ENCODE measurements around the gene MMP17.

Gene MMP17

GRCh38 chr12:131831635-131832041 lies 3.4 kb downstream of the MMP17 start:
- TF ChIP-seq POLR2AphosphoS5 (IDR thresholded peaks at IDR 0.05; ENCODE audit: low read depth, low read length) (no peak), TAF1 (IDR thresholded peaks at IDR 0.05; ENCODE audit: borderline replicate concordance, insufficient read depth, low read length) (no peak), SIN3A (IDR thresholded peaks at IDR 0.05; ENCODE audit: borderline replicate concordance, insufficient read depth, low read length) (no peak), FOXP2 (optimal IDR thresholded peaks at IDR 0.05; ENCODE audit: borderline replicate concordance, extremely low read depth, extremely low read length, insufficient read depth) (no peak)
- TF ChIP-seq, protein P1, sequence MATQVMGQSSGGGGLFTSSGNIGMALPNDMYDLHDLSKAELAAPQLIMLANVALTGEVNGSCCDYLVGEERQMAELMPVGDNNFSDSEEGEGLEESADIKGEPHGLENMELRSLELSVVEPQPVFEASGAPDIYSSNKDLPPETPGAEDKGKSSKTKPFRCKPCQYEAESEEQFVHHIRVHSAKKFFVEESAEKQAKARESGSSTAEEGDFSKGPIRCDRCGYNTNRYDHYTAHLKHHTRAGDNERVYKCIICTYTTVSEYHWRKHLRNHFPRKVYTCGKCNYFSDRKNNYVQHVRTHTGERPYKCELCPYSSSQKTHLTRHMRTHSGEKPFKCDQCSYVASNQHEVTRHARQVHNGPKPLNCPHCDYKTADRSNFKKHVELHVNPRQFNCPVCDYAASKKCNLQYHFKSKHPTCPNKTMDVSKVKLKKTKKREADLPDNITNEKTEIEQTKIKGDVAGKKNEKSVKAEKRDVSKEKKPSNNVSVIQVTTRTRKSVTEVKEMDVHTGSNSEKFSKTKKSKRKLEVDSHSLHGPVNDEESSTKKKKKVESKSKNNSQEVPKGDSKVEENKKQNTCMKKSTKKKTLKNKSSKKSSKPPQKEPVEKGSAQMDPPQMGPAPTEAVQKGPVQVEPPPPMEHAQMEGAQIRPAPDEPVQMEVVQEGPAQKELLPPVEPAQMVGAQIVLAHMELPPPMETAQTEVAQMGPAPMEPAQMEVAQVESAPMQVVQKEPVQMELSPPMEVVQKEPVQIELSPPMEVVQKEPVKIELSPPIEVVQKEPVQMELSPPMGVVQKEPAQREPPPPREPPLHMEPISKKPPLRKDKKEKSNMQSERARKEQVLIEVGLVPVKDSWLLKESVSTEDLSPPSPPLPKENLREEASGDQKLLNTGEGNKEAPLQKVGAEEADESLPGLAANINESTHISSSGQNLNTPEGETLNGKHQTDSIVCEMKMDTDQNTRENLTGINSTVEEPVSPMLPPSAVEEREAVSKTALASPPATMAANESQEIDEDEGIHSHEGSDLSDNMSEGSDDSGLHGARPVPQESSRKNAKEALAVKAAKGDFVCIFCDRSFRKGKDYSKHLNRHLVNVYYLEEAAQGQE (IDR thresholded peaks at IDR 0.05; ENCODE audit: insufficient read depth in 1 of 2, low read depth in 2 of 2, low read length in 2 of 2) = no peak

GRCh38 chr12:131832321-131833231 lies 4.4 kb downstream of the MMP17 start:
- TF ChIP-seq FOXP2 (optimal IDR thresholded peaks at IDR 0.05; ENCODE audit: borderline replicate concordance, extremely low read depth, extremely low read length, insufficient read depth) (no peak), TAF1 (IDR thresholded peaks at IDR 0.05; ENCODE audit: borderline replicate concordance, insufficient read depth, low read length) (no peak)
- TF ChIP-seq, protein P1 (IDR thresholded peaks at IDR 0.05; ENCODE audit: insufficient read depth in 1 of 2, low read depth in 2 of 2, low read length in 2 of 2) = no peak

GRCh38 chr12:131833288-131833895 lies 5.2 kb downstream of the MMP17 start:
- TF ChIP-seq POLR2AphosphoS5 (IDR thresholded peaks at IDR 0.05; ENCODE audit: low read depth, low read length) (no peak), SIN3A (IDR thresholded peaks at IDR 0.05; ENCODE audit: borderline replicate concordance, insufficient read depth, low read length) (no peak), TAF1 (IDR thresholded peaks at IDR 0.05; ENCODE audit: borderline replicate concordance, insufficient read depth, low read length) (no peak), FOXP2 (optimal IDR thresholded peaks at IDR 0.05; ENCODE audit: borderline replicate concordance, extremely low read depth, extremely low read length, insufficient read depth) (no peak)
- TF ChIP-seq, protein P1 (IDR thresholded peaks at IDR 0.05; ENCODE audit: insufficient read depth in 1 of 2, low read depth in 2 of 2, low read length in 2 of 2) = no peak

- no peak for TF ChIP-seq TAF1 (IDR thresholded peaks at IDR 0.05; ENCODE audit: borderline replicate concordance, insufficient read depth, low read length)
- TF ChIP-seq SIN3A (IDR thresholded peaks at IDR 0.05; ENCODE audit: borderline replicate concordance, insufficient read depth, low read length) = no peak
- TF ChIP-seq FOXP2 (optimal IDR thresholded peaks at IDR 0.05; ENCODE audit: borderline replicate concordance, extremely low read depth, extremely low read length, insufficient read depth) = no peak
- TF ChIP-seq POLR2AphosphoS5 (IDR thresholded peaks at IDR 0.05; ENCODE audit: low read depth, low read length) = no peak
- TF ChIP-seq, protein P1 (IDR thresholded peaks at IDR 0.05; ENCODE audit: insufficient read depth in 1 of 2, low read depth in 2 of 2, low read length in 2 of 2) = no peak
Observed at GRCh38 chr12:131833896-131834641, 5.9 kb downstream of the MMP17 start.

Data from PFSK-1 (cell line).